Mesendoderm (in vitro differentiated cells): ENCODE data around the gene SEMA3F.

Source experiments
- DNase-seq: peaks from one replicate; pipeline ENCODE4 v3.0.0; 2013
- H2AK5ac ChIP-seq: 2 replicates; pipeline ENCODE4 v1.6.1; 2013; ENCODE audit warnings: low read length, inconsistent platforms
- H2BK120ac ChIP-seq: 2 replicates; pipeline ENCODE4 v1.6.1; 2013; ENCODE audit warnings: low read depth, mild to moderate bottlenecking, low read length, moderate library complexity, mixed read lengths
- H2BK15ac ChIP-seq: replicated peaks from 2 replicates; pipeline ENCODE4 v1.6.1; 2013; ENCODE audit warnings: low read depth, mild to moderate bottlenecking, moderate library complexity
- H2BK5ac ChIP-seq: 2 replicates; pipeline ENCODE4 v1.6.1; 2013; ENCODE audit warnings: low read length, inconsistent platforms
- H3K18ac ChIP-seq: 2 replicates; pipeline ENCODE4 v1.6.1; 2013; ENCODE audit warnings: mild to moderate bottlenecking, low read length, mixed read lengths
- H3K23ac ChIP-seq: one replicate; pipeline ENCODE4 v1.6.1; 2013; ENCODE audit warnings: low read length
- H3K27ac ChIP-seq: 2 replicates; pipeline ENCODE4 v1.5.1; 2013; ENCODE audit warnings: low read depth, mild to moderate bottlenecking, inconsistent platforms, low read length, moderate library complexity
- H3K27me3 ChIP-seq: 2 replicates; pipeline ENCODE4 v1.6.1; 2013; ENCODE audit warnings: low read length, control low read depth, mild to moderate bottlenecking, inconsistent platforms; ENCODE audit not compliant: insufficient read depth, poor library complexity
- H3K36me3 ChIP-seq: 2 replicates; pipeline ENCODE4 v1.6.1; 2013; ENCODE audit warnings: low read length, inconsistent platforms; ENCODE audit not compliant: control insufficient read depth, insufficient read depth
- H3K4ac ChIP-seq: one replicate; pipeline ENCODE4 v1.6.1; 2013; ENCODE audit warnings: low read depth, mild to moderate bottlenecking, low read length, moderate library complexity
- H3K4me1 ChIP-seq: 2 replicates; pipeline ENCODE4 v1.6.1; 2013; ENCODE audit warnings: low read depth, low read length, inconsistent platforms; ENCODE audit not compliant: control insufficient read depth
- H3K4me2 ChIP-seq: 2 replicates; pipeline ENCODE4 v1.6.1; 2013; ENCODE audit warnings: low read length
- H3K4me3 ChIP-seq: 2 replicates; pipeline ENCODE4 v1.5.1; 2013; ENCODE audit warnings: mild to moderate bottlenecking, low read length
- H3K56ac ChIP-seq: one replicate; pipeline ENCODE4 v1.6.1; 2013; ENCODE audit warnings: low read length
- H3K79me1 ChIP-seq: 2 replicates; pipeline ENCODE4 v1.6.1; 2013; ENCODE audit warnings: low read length, inconsistent platforms
- H3K79me2 ChIP-seq: 2 replicates; pipeline ENCODE4 v1.6.1; 2013; ENCODE audit warnings: mild to moderate bottlenecking, low read length; ENCODE audit not compliant: control insufficient read depth, insufficient read depth
- H3K9ac ChIP-seq: 2 replicates; pipeline ENCODE4 v1.6.1; 2013; ENCODE audit warnings: low read length, inconsistent platforms
- H4K5ac ChIP-seq: one replicate; pipeline ENCODE4 v1.6.1; 2013; ENCODE audit warnings: low read length
- H4K8ac ChIP-seq: one replicate; pipeline ENCODE4 v1.6.1; 2013; ENCODE audit warnings: low read depth, mild to moderate bottlenecking, control low read depth, low read length, moderate library complexity
- WGBS: extraction: QIAGEN DNeasy Blood & Tissue Kit; methylation state at CpG from one replicate; pipeline ENCODE4 v1.1.7; 2013; ENCODE audit warnings: low lambda C conversion rate, missing lambda C conversion rate; ENCODE audit not compliant: insufficient coverage; ENCODE audit errors: extremely low coverage; 5-methylcytosine and 5-hydroxymethylcytosine counted together

SEMA3F gene

DNA sequence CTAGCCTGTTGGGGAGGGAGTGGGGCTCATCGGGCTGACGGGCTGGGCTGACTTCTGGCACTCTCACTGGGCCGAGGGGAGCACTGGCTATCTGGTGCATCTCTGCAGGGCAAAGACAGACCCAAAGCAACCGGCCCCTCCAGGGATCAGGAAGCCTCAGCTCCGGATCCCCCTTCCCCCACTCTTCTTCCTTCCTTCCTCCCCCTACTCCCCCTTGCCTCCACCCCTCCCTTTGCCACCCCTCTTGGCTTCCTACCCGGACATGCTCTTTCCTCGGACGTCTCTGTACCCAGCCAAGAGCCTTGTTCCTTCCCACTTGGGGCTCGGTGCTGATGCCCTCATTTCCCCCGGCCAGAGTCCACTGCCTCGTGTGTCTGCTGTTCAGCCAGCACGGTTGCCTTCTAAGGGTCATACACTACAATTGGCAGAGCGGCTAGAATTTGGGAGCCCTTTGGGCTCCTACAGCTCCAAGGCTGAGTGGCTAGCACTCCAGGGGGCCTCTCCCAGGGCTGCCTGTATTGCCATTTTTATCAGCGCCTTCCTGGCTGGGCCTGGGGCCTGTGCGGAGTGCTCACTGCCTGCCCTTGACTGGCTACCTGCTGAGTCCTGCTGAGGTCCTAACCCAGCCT is 10.9 kb downstream of the SEMA3F start:
- Histone ChIP-seq H3K79me1 (peaks cover 56% of the 10 kb centered on the region), H3K27ac (peak overlapping the region; percentile 41), H2BK15ac (no peak overlapping the region), H2AK5ac (no peak overlapping the region), H3K4me2 (no peak overlapping the region), H3K18ac (peak overlapping the region; percentile 13), H2BK120ac (no peak overlapping the region), H2BK5ac (peak overlapping the region; percentile 58), H3K79me2 (peaks cover 29% of the 10 kb centered on the region), H4K5ac (no peak overlapping the region), H3K4me3 (no peak overlapping the region), H3K27me3 (no peaks in the 10 kb centered on the region), H3K23ac (peak overlapping the region; percentile 37), H3K4ac (no peak overlapping the region), H3K36me3 (peaks cover 3% of the 10 kb centered on the region), H4K8ac (no peak overlapping the region), H3K4me1 (peaks cover 42% of the 10 kb centered on the region), H3K56ac (peak overlapping the region; percentile 80), H3K9ac (peak overlapping the region; percentile 62)
- no CpG with 5 or more reads among the region's 15 CpGs for WGBS
- DNase-seq, result no peak

DNA sequence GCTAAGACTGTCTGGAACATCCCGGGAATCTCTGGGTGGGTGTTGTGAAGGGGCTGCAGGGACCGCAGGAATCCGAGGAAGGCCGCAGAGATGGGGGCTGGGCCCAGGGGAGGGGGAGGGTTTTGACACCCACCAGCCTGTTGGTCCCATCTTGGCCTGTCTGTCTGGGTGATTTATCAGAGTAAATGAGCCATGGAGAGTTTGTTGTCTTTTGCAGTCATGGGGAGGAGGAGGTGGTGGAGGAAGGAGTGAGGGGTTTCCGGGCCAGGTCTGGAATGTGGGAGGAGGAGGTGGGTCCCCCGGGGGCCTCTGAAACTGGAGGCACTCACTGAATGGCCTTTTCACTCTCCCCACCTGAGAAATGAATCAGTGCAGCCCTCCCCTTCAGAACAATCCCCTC is 11.5 kb downstream of the SEMA3F start:
- H3K4ac ChIP-seq, result no peak overlapping the region
- no peak overlapping the region for H3K18ac ChIP-seq
- no peak overlapping the region for H2BK120ac ChIP-seq
- no peak for DNase-seq
- H3K27me3 ChIP-seq, result no peaks in the 10 kb centered on the region
- no peak overlapping the region for H2AK5ac ChIP-seq
- H4K5ac ChIP-seq, result no peak overlapping the region
- H3K4me1 ChIP-seq, result peaks cover 38% of the 10 kb centered on the region
- peak overlapping the region; percentile 41 for H3K27ac ChIP-seq
- peak overlapping the region; percentile 28 for H3K9ac ChIP-seq
- no peak overlapping the region for H4K8ac ChIP-seq
- peak overlapping the region; percentile 9 for H3K56ac ChIP-seq
- H3K36me3 ChIP-seq, result peaks cover under 1% of the 10 kb centered on the region
- H3K23ac ChIP-seq, result no peak overlapping the region
- no peak overlapping the region for H3K4me3 ChIP-seq
- H3K4me2 ChIP-seq, result no peak overlapping the region
- H2BK5ac ChIP-seq, result no peak overlapping the region
- H3K79me1 ChIP-seq, result peaks cover 50% of the 10 kb centered on the region
- H3K79me2 ChIP-seq, result peaks cover 24% of the 10 kb centered on the region
- no peak overlapping the region for H2BK15ac ChIP-seq
- WGBS, result no CpG with 5 or more reads among the region's 6 CpGs

DNA sequence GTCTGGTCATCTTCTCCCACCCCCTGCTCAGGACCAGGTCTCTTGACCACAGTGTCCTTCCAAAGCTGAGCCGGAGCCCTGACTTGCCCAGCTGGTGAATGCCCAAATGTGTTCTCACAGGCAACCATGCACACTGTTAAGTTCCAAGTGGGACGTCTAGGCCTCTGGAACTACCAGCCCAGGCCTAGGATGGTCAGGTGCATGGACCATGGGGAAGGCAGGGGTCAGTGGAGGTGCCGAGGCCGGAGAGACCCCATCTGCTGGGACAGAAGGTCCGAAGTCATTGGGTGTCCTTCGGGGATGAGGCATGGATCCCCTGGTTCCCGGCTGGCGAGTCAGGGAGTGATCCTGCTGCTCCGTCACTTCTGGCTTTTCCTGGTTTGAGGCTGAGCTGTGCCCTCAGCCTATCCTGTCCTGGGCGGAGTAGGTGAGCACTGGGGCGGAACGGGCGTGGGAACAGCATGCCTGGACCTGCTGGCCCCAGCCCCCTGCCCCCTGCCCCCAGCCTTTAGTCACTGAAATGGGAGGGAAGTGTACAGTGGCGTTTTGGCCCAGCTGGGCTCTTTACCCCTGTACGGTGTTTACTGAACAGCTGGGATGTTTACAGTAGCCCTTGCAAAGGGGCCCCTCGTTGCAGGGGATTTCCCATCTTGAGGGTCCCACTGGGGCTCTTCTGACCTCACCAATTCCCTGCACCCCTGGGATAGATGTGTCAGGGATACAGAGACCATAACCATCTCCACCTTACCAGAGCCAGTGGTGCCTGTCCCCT is 12.1 kb downstream of the SEMA3F start:
- no peak overlapping the region for H3K4ac ChIP-seq
- H3K9ac ChIP-seq, result peak overlapping the region; percentile 26
- no peak overlapping the region for H3K4me3 ChIP-seq
- no peak overlapping the region for H3K23ac ChIP-seq
- H4K5ac ChIP-seq, result no peak overlapping the region
- H4K8ac ChIP-seq, result no peak overlapping the region
- H3K4me2 ChIP-seq, result no peak overlapping the region
- no peak overlapping the region for H2BK15ac ChIP-seq
- peaks cover 34% of the 10 kb centered on the region for H3K4me1 ChIP-seq
- no peaks in the 10 kb centered on the region for H3K36me3 ChIP-seq
- DNase-seq, result no peak
- H3K79me2 ChIP-seq, result peaks cover 24% of the 10 kb centered on the region
- H2BK5ac ChIP-seq, result peak overlapping the region; percentile 48
- WGBS, result no CpG with 5 or more reads among the region's 16 CpGs
- peaks cover 48% of the 10 kb centered on the region for H3K79me1 ChIP-seq
- peak overlapping the region; percentile 52 for H3K56ac ChIP-seq
- H3K18ac ChIP-seq, result no peak overlapping the region
- no peak overlapping the region for H2BK120ac ChIP-seq
- H3K27me3 ChIP-seq, result no peaks in the 10 kb centered on the region
- peak overlapping the region; percentile 59 for H2AK5ac ChIP-seq
- H3K27ac ChIP-seq, result no peak overlapping the region

DNA sequence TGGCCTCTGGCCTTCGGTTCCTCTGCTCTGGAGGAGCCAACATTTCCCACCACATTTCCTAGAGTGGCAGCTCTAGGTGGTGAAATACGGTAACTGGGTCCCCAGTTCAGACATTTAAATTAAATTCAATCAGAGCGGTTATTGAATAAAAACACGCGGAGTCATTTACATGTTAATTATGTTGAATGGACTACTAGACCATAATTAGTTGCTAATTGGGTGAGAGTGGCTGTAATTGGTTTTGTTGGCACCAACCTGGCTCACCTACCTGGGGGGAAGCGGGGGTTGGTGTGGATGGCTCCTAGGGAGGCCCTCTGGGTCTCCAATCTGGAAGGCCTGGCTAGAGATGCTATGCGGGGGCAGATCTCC is 12.7 kb downstream of the SEMA3F start:
- no peak overlapping the region for H3K4me2 ChIP-seq
- H3K27ac ChIP-seq, result no peak overlapping the region
- DNase-seq, result no peak
- no peaks in the 10 kb centered on the region for H3K27me3 ChIP-seq
- H2BK5ac ChIP-seq, result no peak overlapping the region
- peak overlapping the region; percentile 52 for H3K56ac ChIP-seq
- no peak overlapping the region for H3K4ac ChIP-seq
- H3K4me3 ChIP-seq, result no peak overlapping the region
- H3K4me1 ChIP-seq, result peaks cover 33% of the 10 kb centered on the region
- no CpG with 5 or more reads among the region's 7 CpGs for WGBS
- H3K18ac ChIP-seq, result no peak overlapping the region
- H2AK5ac ChIP-seq, result no peak overlapping the region
- H3K9ac ChIP-seq, result peak overlapping the region; percentile 18
- no peak overlapping the region for H3K23ac ChIP-seq
- no peak overlapping the region for H4K8ac ChIP-seq
- no peak overlapping the region for H2BK15ac ChIP-seq
- peaks cover 44% of the 10 kb centered on the region for H3K79me1 ChIP-seq
- no peak overlapping the region for H4K5ac ChIP-seq
- H3K79me2 ChIP-seq, result peaks cover 24% of the 10 kb centered on the region
- H3K36me3 ChIP-seq, result no peaks in the 10 kb centered on the region
- H2BK120ac ChIP-seq, result no peak overlapping the region

DNA sequence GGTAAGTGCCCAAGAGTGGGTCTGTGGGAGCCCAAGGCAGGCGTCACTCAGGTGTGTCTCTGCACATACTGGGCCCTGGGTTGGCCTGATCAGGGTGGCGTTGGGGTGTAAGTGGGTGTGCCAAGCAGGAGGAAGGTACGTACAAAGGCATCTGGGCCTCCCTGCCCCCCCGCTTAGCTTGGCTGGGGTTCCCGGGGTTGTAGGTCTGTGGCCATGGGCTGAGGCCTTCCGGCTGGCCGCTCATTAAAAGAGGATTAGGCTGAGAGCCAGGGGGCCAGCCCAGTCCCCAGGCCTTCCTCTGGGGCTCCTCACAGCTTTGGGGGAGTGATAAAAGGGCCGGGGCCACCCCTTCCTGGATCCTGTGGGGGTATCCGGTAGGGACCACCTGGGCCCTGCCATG is 13.3 kb downstream of the SEMA3F start:
- Histone ChIP-seq H3K27ac (no peak overlapping the region), H2BK15ac (no peak overlapping the region), H3K4ac (no peak overlapping the region), H4K8ac (no peak overlapping the region), H3K79me1 (peaks cover 43% of the 10 kb centered on the region), H3K18ac (no peak overlapping the region), H3K4me2 (no peak overlapping the region), H2BK120ac (no peak overlapping the region), H3K9ac (peak overlapping the region; percentile 18), H3K4me1 (peaks cover 33% of the 10 kb centered on the region), H3K23ac (no peak overlapping the region), H2AK5ac (no peak overlapping the region), H3K4me3 (no peak overlapping the region), H4K5ac (no peak overlapping the region), H2BK5ac (no peak overlapping the region), H3K56ac (peak overlapping the region; percentile 69), H3K36me3 (no peaks in the 10 kb centered on the region), H3K79me2 (peaks cover 24% of the 10 kb centered on the region), H3K27me3 (no peaks in the 10 kb centered on the region)
- no peak for DNase-seq
- no CpG with 5 or more reads among the region's 9 CpGs for WGBS
